ENCODE data around the gene POLR3B. TPM values are rescaled to one million over a fixed set of nuclear protein-coding genes. Genes with fewer than 3 reads are reported as not detected.

Gene POLR3B
- polyA plus RNA-seq, 3 donors = 1.7 to 2.6 (median 2.0) TPM

GRCh38 chr12:106389151-106389550 is 31.6 kb downstream of the POLR3B start:
- Histone ChIP-seq H2AFZ (ENCODE audit: insufficient read depth, low read depth, low read length, poor library complexity, severe bottlenecking) (no peak overlapping the region), H3K27ac (ENCODE audit: low read depth in 1 of 2, low read length in 2 of 2) (no peak overlapping the region), H3K9me3 (replicated peaks in 1 of 2; ENCODE audit: control insufficient read depth in 1 of 2, insufficient read depth in 1 of 2, low read length in 2 of 2) (no peaks in the 10 kb centered on the region), H3K27me3 (ENCODE audit: control insufficient read depth in 2 of 2, insufficient read depth in 2 of 2, low read length in 2 of 2) (peaks cover 2 to 6% of the 10 kb centered on the region in 2 donors), H3K79me2 (ENCODE audit: insufficient read depth, low read length) (no peaks in the 10 kb centered on the region), H3K4me2 (replicated peaks; ENCODE audit: extremely low read depth, low read length, poor library complexity, severe bottlenecking) (no peak overlapping the region), H3K4me1 (ENCODE audit: control insufficient read depth in 1 of 2, insufficient read depth in 2 of 2, low read length in 2 of 2) (no peaks in the 10 kb centered on the region), H4K20me1 (ENCODE audit: insufficient read depth, low read length) (no peaks in the 10 kb centered on the region), H3K36me3 (replicated peaks in 1 of 2; ENCODE audit: control insufficient read depth in 1 of 2, insufficient read depth in 2 of 2, low read length in 2 of 2) (peaks cover 12 to 68% of the 10 kb centered on the region in 2 donors), H3K9ac (ENCODE audit: insufficient read depth, low read length, poor library complexity, severe bottlenecking) (no peak overlapping the region), H3K4me3 (replicated peaks in 1 of 3; ENCODE audit: low read depth in 2 of 3, low read length in 3 of 3) (no peak overlapping the region)
- Mint-ChIP-seq H3K4me1 (no peaks in the 10 kb centered on the region), H3K27ac (no peak overlapping the region), H3K9me3 (no peaks in the 10 kb centered on the region), H3K36me3 (peaks cover 77 to 82% of the 10 kb centered on the region in 2 donors), H3K27me3 (ENCODE audit: low read depth in 3 of 3) (peaks cover 4 to 15% (median 5%) of the 10 kb centered on the region in 3 donors), H3K4me3 (no peak overlapping the region)
- WGBS (ENCODE audit: insufficient coverage) = 100% methylated on average over 1 of the region's 4 CpGs
- TF ChIP-seq, protein P1, sequence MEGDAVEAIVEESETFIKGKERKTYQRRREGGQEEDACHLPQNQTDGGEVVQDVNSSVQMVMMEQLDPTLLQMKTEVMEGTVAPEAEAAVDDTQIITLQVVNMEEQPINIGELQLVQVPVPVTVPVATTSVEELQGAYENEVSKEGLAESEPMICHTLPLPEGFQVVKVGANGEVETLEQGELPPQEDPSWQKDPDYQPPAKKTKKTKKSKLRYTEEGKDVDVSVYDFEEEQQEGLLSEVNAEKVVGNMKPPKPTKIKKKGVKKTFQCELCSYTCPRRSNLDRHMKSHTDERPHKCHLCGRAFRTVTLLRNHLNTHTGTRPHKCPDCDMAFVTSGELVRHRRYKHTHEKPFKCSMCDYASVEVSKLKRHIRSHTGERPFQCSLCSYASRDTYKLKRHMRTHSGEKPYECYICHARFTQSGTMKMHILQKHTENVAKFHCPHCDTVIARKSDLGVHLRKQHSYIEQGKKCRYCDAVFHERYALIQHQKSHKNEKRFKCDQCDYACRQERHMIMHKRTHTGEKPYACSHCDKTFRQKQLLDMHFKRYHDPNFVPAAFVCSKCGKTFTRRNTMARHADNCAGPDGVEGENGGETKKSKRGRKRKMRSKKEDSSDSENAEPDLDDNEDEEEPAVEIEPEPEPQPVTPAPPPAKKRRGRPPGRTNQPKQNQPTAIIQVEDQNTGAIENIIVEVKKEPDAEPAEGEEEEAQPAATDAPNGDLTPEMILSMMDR (IDR thresholded peaks at IDR 0.05) = no peak
- intact Hi-C loops (cut with micrococcal nuclease) = loop anchor here (5.0 to 10.0 kb wide), 2 partner anchors 533 to 716 kb away; no protein-coding TSS in a partner anchor
- DNase-seq = no peak

DNA sequence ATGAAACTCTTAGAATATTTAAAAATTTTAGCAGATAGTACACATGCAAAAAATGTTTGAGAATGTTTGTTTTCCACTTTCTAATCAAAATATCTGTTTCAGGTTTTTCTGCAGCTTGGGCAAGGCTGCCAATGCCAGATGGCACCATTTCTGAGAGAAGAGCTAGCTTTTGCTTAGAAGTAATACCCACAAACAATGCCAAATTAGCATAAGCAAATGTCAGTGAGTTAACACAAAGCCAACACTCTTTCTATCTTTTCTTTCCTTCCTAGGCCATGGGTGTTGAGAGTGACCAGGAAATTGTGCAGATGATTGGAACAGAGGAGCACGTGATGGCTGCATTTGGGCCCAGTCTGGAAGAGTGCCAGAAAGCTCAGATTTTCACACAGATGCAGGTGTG is 35.2 kb downstream of the POLR3B start:
- Mint-ChIP-seq H3K9me3 (peaks cover 5 to 14% (median 7%) of the 10 kb centered on the region in 7 donors), H3K4me1 (no peaks in the 10 kb centered on the region), H3K36me3 (peaks cover 83 to 91% of the 10 kb centered on the region in 2 donors), H3K4me3 (no peak overlapping the region), H3K27ac (no peak overlapping the region), H3K27me3 (ENCODE audit: low read depth in 3 of 3) (peaks cover 2 to 14% (median 8%) of the 10 kb centered on the region in 3 donors)
- H3K27ac ChIP-seq (ENCODE audit: low read depth in 1 of 2, low read length in 2 of 2) = no peak overlapping the region
- no peak overlapping the region for H3K4me2 ChIP-seq (replicated peaks; ENCODE audit: extremely low read depth, low read length, poor library complexity, severe bottlenecking)
- no peak overlapping the region for H2AFZ ChIP-seq (ENCODE audit: insufficient read depth, low read depth, low read length, poor library complexity, severe bottlenecking)
- no peaks in the 10 kb centered on the region for H3K79me2 ChIP-seq (ENCODE audit: insufficient read depth, low read length)
- DNase-seq = no peak
- H4K20me1 ChIP-seq (ENCODE audit: insufficient read depth, low read length) = no peaks in the 10 kb centered on the region
- intact Hi-C loops (cut with micrococcal nuclease) = no loop called here
- H3K9me3 ChIP-seq (replicated peaks in 1 of 2; ENCODE audit: control insufficient read depth in 1 of 2, insufficient read depth in 1 of 2, low read length in 2 of 2) = peaks cover 0 to 2% of the 10 kb centered on the region in 2 donors
- no peaks in the 10 kb centered on the region for H3K4me1 ChIP-seq (ENCODE audit: control insufficient read depth in 1 of 2, insufficient read depth in 2 of 2, low read length in 2 of 2)
- H3K27me3 ChIP-seq (ENCODE audit: control insufficient read depth in 2 of 2, insufficient read depth in 2 of 2, low read length in 2 of 2) = peaks cover 0 to 2% of the 10 kb centered on the region in 2 donors
- 100% methylated on average over 1 of the region's 1 CpG for WGBS (ENCODE audit: insufficient coverage)
- H3K9ac ChIP-seq (ENCODE audit: insufficient read depth, low read length, poor library complexity, severe bottlenecking) = no peak overlapping the region
- H3K4me3 ChIP-seq (replicated peaks in 1 of 3; ENCODE audit: low read depth in 2 of 3, low read length in 3 of 3) = no peak overlapping the region
- H3K36me3 ChIP-seq (replicated peaks in 1 of 2; ENCODE audit: control insufficient read depth in 1 of 2, insufficient read depth in 2 of 2, low read length in 2 of 2) = peaks cover 33 to 80% of the 10 kb centered on the region in 2 donors
- TF ChIP-seq, protein P1 (IDR thresholded peaks at IDR 0.05) = no peak

Data from CD14-positive monocyte (primary cell).